ENCODE results near the gene STKLD1. TPM values are rescaled to one million over a fixed set of nuclear protein-coding genes. Genes with fewer than 3 reads are reported as not detected.

The STKLD1 gene
- total and polyA plus RNA-seq, 9 of the 15 experiments (the other 6 are each of a cell fraction or from before 2014, with no cell fraction given) = 0.10 to 0.65 (median 0.33) TPM; not detected in 2

- TF ChIP-seq CEBPZ (IDR thresholded peaks at IDR 0.05; ENCODE audit: borderline replicate concordance, low read depth, low read length) = no peak
- no peak for TF ChIP-seq HEY1 (CRISPR knock-in tag; IDR thresholded peaks at IDR 0.05; ENCODE audit: borderline replicate concordance)
- no peak for TF ChIP-seq ETV6 (IDR thresholded peaks at IDR 0.05; ENCODE audit: borderline replicate concordance in 1 of 2, low read depth in 2 of 2, low read length in 1 of 2)
- TF ChIP-seq ETV6 (CRISPR knock-in tag; IDR thresholded peaks at IDR 0.05; ENCODE audit: borderline replicate concordance) = no peak
- no peak for TF ChIP-seq NBN (IDR thresholded peaks at IDR 0.05; ENCODE audit: low read depth)
- no peak for TF ChIP-seq SMAD2 (IDR thresholded peaks at IDR 0.05; ENCODE audit: low read depth, low read length)
- peak; percentile 68; the same call in 1 of the 2 replicates for TF ChIP-seq ETV5 (CRISPR knock-in tag; IDR thresholded peaks at IDR 0.05; ENCODE audit: low read depth)
- TF ChIP-seq ELF4 (CRISPR knock-in tag; IDR thresholded peaks at IDR 0.05) = peak; percentile 66; the same call in 1 of the 2 replicates
- peak; percentile 51; the same call in 1 of the 2 replicates for TF ChIP-seq ETV1 (tag; conservative IDR thresholded peaks at IDR 0.05; ENCODE audit: low read depth)
- TF ChIP-seq ZNF232 (CRISPR knock-in tag; IDR thresholded peaks at IDR 0.05) = no peak
- no peak for TF ChIP-seq ZNF354B (CRISPR knock-in tag; IDR thresholded peaks at IDR 0.05)
- TF ChIP-seq ELF1 (tag; IDR thresholded peaks at IDR 0.05) = no peak
- peak; percentile 80 to 93 (median 83) for TF ChIP-seq YY1 (IDR thresholded peaks at IDR 0.05; ENCODE audit: borderline replicate concordance in 1 of 3, control insufficient read depth in 1 of 3, extremely low read depth in 1 of 3, insufficient read depth in 3 of 3, insufficient read length in 1 of 3, insufficient replicate concordance in 2 of 3, low read depth in 1 of 3, low read length in 2 of 3)
- TF ChIP-seq TBP (optimal IDR thresholded peaks at IDR 0.05; ENCODE audit: low read depth, low read length) = no peak
- TF ChIP-seq ZBTB34 (CRISPR knock-in tag; IDR thresholded peaks at IDR 0.05) = no peak
- TF ChIP-seq NFYB (IDR thresholded peaks at IDR 0.05; ENCODE audit: extremely low read depth, insufficient read length) = no peak
- TF ChIP-seq SFPQ (IDR thresholded peaks at IDR 0.05; ENCODE audit: low read depth, low read length) = no peak
- TF ChIP-seq NR4A1 (CRISPR knock-in tag; IDR thresholded peaks at IDR 0.05) = no peak
- no peak for TF ChIP-seq NR4A1 (tag; IDR thresholded peaks at IDR 0.05)
- no peak for TF ChIP-seq ZNF717 (CRISPR knock-in tag; IDR thresholded peaks at IDR 0.05)
- no peak for TF ChIP-seq ZKSCAN8 (CRISPR knock-in tag; IDR thresholded peaks at IDR 0.05)
- TF ChIP-seq EP300 (IDR thresholded peaks at IDR 0.05; ENCODE audit: low read length) = no peak
Measured at GRCh38 chr9:133347985-133348717, 28.0 kb upstream of the STKLD1 start, which contains the start of the genes MED22 and RPL7A (continued).

Measured in K562 (cell line).